Adrenal gland (tissue), 12 donors: ENCODE data around the gene RBM47. TPM values are rescaled to one million over a fixed set of nuclear protein-coding genes. Genes with fewer than 3 reads are reported as not detected.
"Not testable (repeated sequence)": the region's sequence is repeated elsewhere in the genome, so short reads cannot be mapped to it uniquely, and the experiment has no call there.

Experiments used
- DNase-seq, 7 donors: peaks; one replicate each; pipeline ENCODE4 v3.0.0-alpha.2; 2019 to 2020
- H3K27ac ChIP-seq, 5 donors: fragments of 200-600 bp; sonication (generic) in 4 of 5; 1 replicate in 3 of 5; 2 replicates in 2 of 5; pipeline versions ENCODE4 v1.5.1 to v1.8.0; 2016 to 2020; ENCODE audit warnings: mild to moderate bottlenecking in 1 of 5
- H3K27me3 ChIP-seq: fragments of 200-600 bp; 2 replicates; pipeline ENCODE4 v1.8.0; 2021
- H3K36me3 ChIP-seq, 2 donors: fragments of 200-600 bp; replicated peaks in 1 of 2; 1 replicate in 1 of 2; 2 replicates in 1 of 2; pipeline versions ENCODE4 v1.5.1 to v1.8.0; 2018 to 2022
- H3K4me1 ChIP-seq, 2 donors: fragments of 200-600 bp; replicated peaks in 1 of 2; 1 replicate in 1 of 2; 2 replicates in 1 of 2; pipeline versions ENCODE4 v1.5.1 to v1.8.0; 2018 to 2021
- H3K4me3 ChIP-seq, 4 donors: fragments of 200-600 bp; sonication (generic) in 3 of 4; one replicate each; pipeline ENCODE4 v1.5.1; 2016 to 2018
- H3K9me3 ChIP-seq, 3 donors: fragments of 200-600 bp; sonication (generic) in 1 of 3; replicated peaks in 1 of 3; 1 replicate in 2 of 3; 2 replicates in 1 of 3; pipeline versions ENCODE4 v1.5.1 to v1.8.0; 2016 to 2021
- CTCF ChIP-seq, 6 experiments: fragments of 450-650 bp in 4 of 6; fragments of 200-600 bp in 2 of 6; sonication (generic) in 1 of 6; IDR thresholded peaks; 1 replicate in 5 of 6; 2 replicates in 1 of 6; pipeline versions ENCODE4 v1.5.1 to v1.8.0; 2016 to 2021; ENCODE audit warnings: antibody characterized with exemption in 6 of 6, mild to moderate bottlenecking in 2 of 6, moderate library complexity in 1 of 6
- POLR2A ChIP-seq, 2 donors: fragments of 450-650 bp; IDR thresholded peaks; one replicate each; pipeline ENCODE4 v1.6.1; 2017; ENCODE audit warnings: antibody characterized with exemption in 2 of 2, mild to moderate bottlenecking in 2 of 2, moderate library complexity in 1 of 2
- WGBS, 4 donors: extraction: QIAGEN DNeasy Blood & Tissue Kit in 2 of 4; methylation state at CpG; one replicate each; pipeline versions ENCODE4 v1.1.5 to v1.1.7; 2013 to 2017; 5-methylcytosine and 5-hydroxymethylcytosine counted together
- intact Hi-C, 2 donors: fragments of 100-400 bp; cut with DNase I; formaldehyde crosslinking; loops; one replicate each; pipeline versions ENCODE4 v1.14.1 to v1.15.0; 2022 to 2023
- polyA plus RNA-seq, 3 donors: library from polyadenylated mRNA; stranded (reverse); fragments of 200-250 nt in 2 of 3; fragments of 350-450 nt in 1 of 3; fragmentation: Illumina TruSeq in 1 of 3; extraction: RNeasy Lipid Tissue Mini Kit (QIAGEN cat#74804) in 1 of 3; gene quantifications; one replicate each; pipeline ENCODE4 v1.2.3, GENCODE V29; 2013 to 2014
- total RNA-seq, 9 donors: library from RNA; depleted of rRNA in 4 of 9; stranded (reverse); fragments of >200 nt in 4 of 9; fragments of 120-200 nt in 1 of 9; fragmentation: NEBNext Ultra II Directional in 1 of 9; extraction: Animal tissue kit (Norgen Biotek cat#: 25700) in 1 of 9; gene quantifications; one replicate each; pipeline versions ENCODE4 v1.1.0 to v1.2.4, GENCODE V29; 2013 to 2023
- donor health status: healthy with polysubstance abuse.
- donor health status: Bipolar disorder and iron deficiency.
- donor health status: DM: yes; HTN: yes; CAD: no.
- donor health status: DM: no; HTN: no; CAD: no.
- donor health status: DM: no; HTN: no; CAD: no.
- donor health status: DM: yes; HTN: yes; CAD: no.

RBM47 gene
- total and polyA plus RNA-seq, 12 donors, result 25.7 to 370 (median 155) TPM

DNA sequence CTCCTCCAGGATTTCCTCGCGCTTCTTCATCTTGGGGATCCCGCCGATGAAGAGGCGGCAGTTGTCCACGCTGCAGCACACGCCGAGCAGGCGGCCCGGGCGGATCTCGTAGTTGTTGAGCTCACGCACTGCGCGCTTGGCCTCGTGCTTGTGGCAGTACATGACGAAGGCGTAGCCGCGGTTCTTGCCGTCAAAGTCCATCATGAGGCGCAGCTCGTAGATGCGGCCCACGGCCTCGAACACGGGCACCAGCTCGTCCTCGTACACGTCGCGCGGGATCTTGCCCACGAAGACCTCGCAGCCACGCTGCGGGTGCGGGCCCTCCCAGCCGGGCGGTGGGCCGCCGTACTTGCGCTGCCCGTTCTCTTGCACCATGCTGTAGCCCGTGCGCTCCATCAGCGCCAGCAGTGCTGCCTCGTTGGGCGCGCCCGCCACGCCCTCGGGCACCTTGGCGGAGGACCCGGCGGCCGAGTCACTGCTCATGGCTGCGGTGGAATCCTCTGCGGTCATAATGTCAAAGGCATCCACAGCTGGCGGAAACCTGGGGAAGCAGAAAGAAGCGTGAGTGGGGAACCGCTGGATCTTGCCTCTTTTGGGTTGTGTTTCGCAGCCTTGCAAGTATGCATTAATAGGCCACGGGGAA is 191.2 kb downstream of the RBM47 start:
- no peak for DNase-seq
- 96 to 98% (median 96%) methylated on average over 31 to 64 of the region's 64 CpGs for WGBS, 4 donors
- intact Hi-C loops, result no loop called here
- Histone ChIP-seq H3K27ac (no peak overlapping the region), H3K4me1 (peaks cover 0 to 10% of the 10 kb centered on the region in 2 donors), H3K27me3 (no peaks in the 10 kb centered on the region), H3K9me3 (no peaks in the 10 kb centered on the region), H3K36me3 (peaks cover 0 to 23% of the 10 kb centered on the region in 2 donors), H3K4me3 (no peak overlapping the region)
- TF ChIP-seq CTCF (IDR thresholded peaks at IDR 0.05) (no peak), POLR2A (IDR thresholded peaks at IDR 0.05) (no peak)

GRCh38 chr4:40437741-40438383 is 191.8 kb downstream of the RBM47 start:
- Histone ChIP-seq H3K27me3 (no peaks in the 10 kb centered on the region), H3K4me3 (no peak overlapping the region), H3K27ac (no peak overlapping the region), H3K4me1 (peaks cover 0 to 10% of the 10 kb centered on the region in 2 donors), H3K9me3 (no peaks in the 10 kb centered on the region), H3K36me3 (peaks cover 0 to 30% of the 10 kb centered on the region in 2 donors)
- DNase-seq, result no peak
- TF ChIP-seq POLR2A (IDR thresholded peaks at IDR 0.05), result no peak
- TF ChIP-seq CTCF (IDR thresholded peaks at IDR 0.05), result no peak
- WGBS, 4 donors, result 97 to 98% (median 97%) methylated on average over 45 to 59 of the region's 59 CpGs
- intact Hi-C loops, result no loop called here

GRCh38 chr4:40435306-40435705 is 194.4 kb downstream of the RBM47 start:
- intact Hi-C loops, H3K4me3 ChIP-seq, DNase-seq, H3K27me3 ChIP-seq, H3K9me3 ChIP-seq, H3K4me1 ChIP-seq: not testable (repeated sequence)
- WGBS, 4 donors, result 92 to 96% (median 93%) methylated on average over 10 of the region's 10 CpGs
- H3K27ac ChIP-seq, result peak overlapping the region in 1 of 5 donors; percentile 29
- peaks cover 0 to 42% of the 10 kb centered on the region in 2 donors for H3K36me3 ChIP-seq

- TF ChIP-seq POLR2A (IDR thresholded peaks at IDR 0.05), result no peak
- TF ChIP-seq CTCF (IDR thresholded peaks at IDR 0.05), result no peak
- Histone ChIP-seq H3K27me3 (no peaks in the 10 kb centered on the region), H3K4me3 (no peak overlapping the region), H3K27ac (no peak overlapping the region), H3K36me3 (peaks cover 0 to 42% of the 10 kb centered on the region in 2 donors), H3K4me1 (peaks cover 0 to 4% of the 10 kb centered on the region in 2 donors), H3K9me3 (no peaks in the 10 kb centered on the region)
- 86 to 91% (median 89%) methylated on average over 6 of the region's 6 CpGs for WGBS, 4 donors
- DNase-seq, result no peak
- intact Hi-C loops, result no loop called here
Measured at GRCh38 chr4:40434126-40434687, 195.5 kb downstream of the RBM47 start.
